PC-9 (cell line): ENCODE data around the gene PHRF1.

Source experiments
- EZH2 ChIP-seq: fragments of 200-600 bp; sonication (generic); IDR thresholded peaks from 2 replicates; pipeline ENCODE4 v1.8.0; 2017; ENCODE audit warnings: antibody characterized with exemption, low read depth
- TF ChIP-seq, protein P1 (sequence below): fragments of 200-600 bp; sonication (generic); conservative IDR thresholded peaks from 2 replicates; pipeline ENCODE4 v1.6.1; 2017; ENCODE audit warnings: mixed run types, antibody characterized with exemption, mild to moderate bottlenecking, moderate library complexity

- TF ChIP-seq, protein P1, sequence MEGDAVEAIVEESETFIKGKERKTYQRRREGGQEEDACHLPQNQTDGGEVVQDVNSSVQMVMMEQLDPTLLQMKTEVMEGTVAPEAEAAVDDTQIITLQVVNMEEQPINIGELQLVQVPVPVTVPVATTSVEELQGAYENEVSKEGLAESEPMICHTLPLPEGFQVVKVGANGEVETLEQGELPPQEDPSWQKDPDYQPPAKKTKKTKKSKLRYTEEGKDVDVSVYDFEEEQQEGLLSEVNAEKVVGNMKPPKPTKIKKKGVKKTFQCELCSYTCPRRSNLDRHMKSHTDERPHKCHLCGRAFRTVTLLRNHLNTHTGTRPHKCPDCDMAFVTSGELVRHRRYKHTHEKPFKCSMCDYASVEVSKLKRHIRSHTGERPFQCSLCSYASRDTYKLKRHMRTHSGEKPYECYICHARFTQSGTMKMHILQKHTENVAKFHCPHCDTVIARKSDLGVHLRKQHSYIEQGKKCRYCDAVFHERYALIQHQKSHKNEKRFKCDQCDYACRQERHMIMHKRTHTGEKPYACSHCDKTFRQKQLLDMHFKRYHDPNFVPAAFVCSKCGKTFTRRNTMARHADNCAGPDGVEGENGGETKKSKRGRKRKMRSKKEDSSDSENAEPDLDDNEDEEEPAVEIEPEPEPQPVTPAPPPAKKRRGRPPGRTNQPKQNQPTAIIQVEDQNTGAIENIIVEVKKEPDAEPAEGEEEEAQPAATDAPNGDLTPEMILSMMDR, result no peak
- no peak for TF ChIP-seq EZH2
Observed at GRCh38 chr11:650482-650881, 74.2 kb downstream of the PHRF1 start.
